PC-9 (cell line): ENCODE measurements around the gene IL31RA. TPM values are rescaled to one million over a fixed set of nuclear protein-coding genes. Genes with fewer than 3 reads are reported as not detected.

ENCODE experiments used
- BruUV-seq: library from RNA; stranded (reverse); fragments of 400-500 nt; replicated peaks from 2 replicates; lab custom pipeline; 2021; lab: Mats Ljungman, UMichigan
- CTCF ChIA-PET: fragments of 300-600 bp; sonication (Branson Sonifier 250); formaldehyde crosslinking; loops from one replicate; lab custom pipeline; 2022; ENCODE audit warnings: antibody characterized with exemption; lab: Charles Lee
- POLR2A ChIA-PET: fragments of 300-600 bp; sonication (Branson Sonifier 250); formaldehyde crosslinking; loops from one replicate; lab custom pipeline; 2022; ENCODE audit warnings: antibody characterized with exemption; ENCODE audit not compliant: unreplicated experiment; lab: Charles Lee
- DNase-seq, 2 experiments: peaks; one replicate each; pipeline versions ENCODE4 v3.0.0 to v3.0.0-alpha.2; 2015 to 2022; ENCODE audit warnings: mixed read lengths in 1 of 2
- H2AFZ ChIP-seq: fragments of 200-600 bp; sonication (generic); 2 replicates; pipeline ENCODE4 v1.8.1; 2017; ENCODE audit warnings: antibody characterized with exemption
- H3F3A ChIP-seq: fragments of 200-600 bp; sonication (generic); 2 replicates; pipeline ENCODE4 v1.8.1; 2017; ENCODE audit warnings: antibody characterized with exemption, mild to moderate bottlenecking, low read depth; ENCODE audit not compliant: insufficient read depth
- H3K27ac ChIP-seq: fragments of 200-600 bp; sonication (generic); 2 replicates; pipeline ENCODE4 v1.6.1; 2016; ENCODE audit warnings: mixed run types
- H3K27me3 ChIP-seq: fragments of 200-600 bp; sonication (generic); 2 replicates; pipeline ENCODE4 v1.6.1; 2016; ENCODE audit warnings: low read depth, mixed run types; ENCODE audit not compliant: insufficient read depth
- H3K36me3 ChIP-seq: fragments of 200-600 bp; sonication (generic); 2 replicates; pipeline ENCODE4 v1.6.1; 2016; ENCODE audit warnings: low read depth, mixed run types
- H3K4me1 ChIP-seq: fragments of 200-600 bp; sonication (generic); replicated peaks from 2 replicates; pipeline ENCODE4 v1.6.1; 2016; ENCODE audit warnings: mixed run types; ENCODE audit not compliant: insufficient read depth
- H3K4me2 ChIP-seq: fragments of 200-600 bp; sonication (generic); 2 replicates; pipeline ENCODE4 v1.6.1; 2017; ENCODE audit warnings: mixed run types
- H3K4me3 ChIP-seq: fragments of 200-600 bp; sonication (generic); 2 replicates; pipeline ENCODE4 v1.6.1; 2016; ENCODE audit warnings: mixed run types
- H3K79me2 ChIP-seq: fragments of 200-600 bp; sonication (generic); 2 replicates; pipeline ENCODE4 v1.6.1; 2017; ENCODE audit warnings: low read depth, mixed run types
- H3K9me2 ChIP-seq: fragments of 200-600 bp; sonication (generic); 2 replicates; pipeline ENCODE4 v1.8.1; 2017; ENCODE audit warnings: mild to moderate bottlenecking; ENCODE audit not compliant: insufficient read depth
- H3K9me3 ChIP-seq: fragments of 200-600 bp; sonication (generic); 2 replicates; pipeline ENCODE4 v1.8.1; 2016; ENCODE audit warnings: low read depth; ENCODE audit not compliant: insufficient read depth
- H4K20me1 ChIP-seq: fragments of 200-600 bp; sonication (generic); 2 replicates; pipeline ENCODE4 v1.8.1; 2017; ENCODE audit not compliant: insufficient read depth
- EZH2 ChIP-seq: fragments of 200-600 bp; sonication (generic); IDR thresholded peaks from 2 replicates; pipeline ENCODE4 v1.8.0; 2017; ENCODE audit warnings: antibody characterized with exemption, low read depth
- intact Hi-C: fragments of 100-400 bp; cut with micrococcal nuclease; formaldehyde crosslinking; loops from one replicate; pipeline ENCODE4 v1.10.0; 2022; ENCODE audit not compliant: unreplicated experiment
- total RNA-seq: library from RNA; stranded (reverse); gene quantifications from 2 replicates; pipeline ENCODE4 v1.2.3, GENCODE V29; 2021
- TF ChIP-seq, protein P1 (sequence below): fragments of 200-600 bp; sonication (generic); conservative IDR thresholded peaks from 2 replicates; pipeline ENCODE4 v1.6.1; 2017; ENCODE audit warnings: mixed run types, antibody characterized with exemption, mild to moderate bottlenecking, moderate library complexity

IL31RA gene
- total RNA-seq, 1 experiment from 2014 or later: 2.0 TPM

DNA sequence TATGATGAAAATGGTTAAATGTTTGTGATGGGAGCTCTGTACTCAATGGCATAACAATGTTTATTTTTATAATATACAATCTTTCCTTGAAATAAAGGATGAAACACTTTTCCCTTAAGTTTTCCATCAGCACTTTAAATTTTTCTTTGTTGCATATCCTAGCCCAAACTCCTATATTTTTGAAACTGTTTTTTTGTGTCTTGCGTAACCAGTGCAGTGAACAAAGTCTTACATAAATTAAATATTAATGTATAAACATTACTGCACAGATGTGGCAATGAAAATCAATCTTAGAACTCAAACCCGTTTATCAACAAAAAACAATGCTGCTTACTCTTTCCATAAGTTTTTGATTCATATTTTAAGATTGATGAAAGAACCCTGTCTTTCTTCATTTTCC is 34.1 kb upstream of the IL31RA start:
- Histone ChIP-seq H3K4me2 (no peak overlapping the region), H3F3A (no peaks in the 10 kb centered on the region), H3K4me1 (0 out of 2 replicates have a peak, but pooled peaks cover 4% of the 10 kb centered on the region), H3K9me2 (no peaks in the 10 kb centered on the region), H3K9me3 (no peaks in the 10 kb centered on the region), H4K20me1 (no peaks in the 10 kb centered on the region), H3K27me3 (no peaks in the 10 kb centered on the region), H3K4me3 (no peak overlapping the region), H3K27ac (no peak overlapping the region), H3K79me2 (no peaks in the 10 kb centered on the region), H3K36me3 (no peaks in the 10 kb centered on the region), H2AFZ (no peak overlapping the region)
- POLR2A ChIA-PET: no interaction called here
- no peak for TF ChIP-seq EZH2
- TF ChIP-seq, protein P1, sequence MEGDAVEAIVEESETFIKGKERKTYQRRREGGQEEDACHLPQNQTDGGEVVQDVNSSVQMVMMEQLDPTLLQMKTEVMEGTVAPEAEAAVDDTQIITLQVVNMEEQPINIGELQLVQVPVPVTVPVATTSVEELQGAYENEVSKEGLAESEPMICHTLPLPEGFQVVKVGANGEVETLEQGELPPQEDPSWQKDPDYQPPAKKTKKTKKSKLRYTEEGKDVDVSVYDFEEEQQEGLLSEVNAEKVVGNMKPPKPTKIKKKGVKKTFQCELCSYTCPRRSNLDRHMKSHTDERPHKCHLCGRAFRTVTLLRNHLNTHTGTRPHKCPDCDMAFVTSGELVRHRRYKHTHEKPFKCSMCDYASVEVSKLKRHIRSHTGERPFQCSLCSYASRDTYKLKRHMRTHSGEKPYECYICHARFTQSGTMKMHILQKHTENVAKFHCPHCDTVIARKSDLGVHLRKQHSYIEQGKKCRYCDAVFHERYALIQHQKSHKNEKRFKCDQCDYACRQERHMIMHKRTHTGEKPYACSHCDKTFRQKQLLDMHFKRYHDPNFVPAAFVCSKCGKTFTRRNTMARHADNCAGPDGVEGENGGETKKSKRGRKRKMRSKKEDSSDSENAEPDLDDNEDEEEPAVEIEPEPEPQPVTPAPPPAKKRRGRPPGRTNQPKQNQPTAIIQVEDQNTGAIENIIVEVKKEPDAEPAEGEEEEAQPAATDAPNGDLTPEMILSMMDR: no peak
- no peak for DNase-seq
- no TSS peak for BruUV-seq
- CTCF ChIA-PET: no interaction called here
- intact Hi-C loops: no loop called here

DNA sequence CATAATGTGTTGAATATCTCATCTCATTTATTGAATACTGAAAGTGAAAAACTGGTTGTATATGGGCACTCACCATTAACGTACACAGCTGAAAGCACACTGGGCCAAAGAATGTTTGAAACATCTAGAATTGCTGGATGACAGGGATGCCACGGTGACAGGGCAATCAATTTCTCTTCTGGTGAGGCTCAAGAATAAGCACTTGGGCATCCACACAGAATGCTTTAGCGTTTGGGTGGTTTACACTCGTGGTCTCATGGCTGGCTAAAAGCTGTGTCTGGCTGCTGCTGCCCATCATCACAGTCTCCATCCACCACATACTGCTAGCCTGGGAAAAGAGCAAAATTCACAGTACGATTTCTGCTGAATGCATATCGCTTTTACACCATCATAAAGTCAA is 30.7 kb upstream of the IL31RA start:
- no TSS peak for BruUV-seq
- CTCF ChIA-PET: no interaction called here
- no peak overlapping the region for H3K4me2 ChIP-seq

DNA sequence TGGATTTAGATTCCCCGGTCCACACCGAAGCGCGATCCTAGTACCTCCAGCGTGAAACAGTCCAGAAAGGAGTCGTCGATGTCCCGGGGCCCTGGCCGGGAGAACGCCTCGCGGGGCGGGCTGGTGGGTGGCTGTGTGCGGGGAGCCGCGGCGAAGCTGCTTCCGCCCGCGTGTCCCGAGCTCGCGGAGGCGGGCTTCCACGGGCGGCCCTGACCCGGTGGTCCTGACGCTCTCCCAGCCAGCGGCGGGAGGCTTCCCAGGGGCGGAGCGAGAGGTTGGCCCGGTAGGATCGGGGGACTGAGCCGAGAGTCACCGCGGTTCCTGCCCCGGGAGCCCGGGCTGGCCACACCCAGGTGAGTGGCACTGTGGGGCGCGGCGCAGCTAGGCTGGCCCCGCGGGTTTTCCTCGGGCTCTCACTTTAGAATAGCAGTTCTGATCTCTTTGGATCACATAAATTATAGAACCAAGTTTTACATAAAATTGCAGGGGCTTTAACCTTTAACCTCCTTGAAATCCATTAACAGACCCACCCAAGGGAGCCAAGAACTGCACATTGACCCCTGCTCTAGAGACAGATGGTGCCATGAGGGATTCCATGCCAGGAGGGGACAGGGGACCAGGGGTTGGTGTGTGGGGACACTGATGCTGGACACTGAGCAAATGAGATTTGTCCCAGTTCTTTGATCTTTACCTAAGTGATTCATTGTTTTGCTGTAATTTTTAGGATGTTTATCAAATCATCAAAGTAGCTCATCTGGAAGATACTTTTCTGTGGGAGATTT is 29.2 kb upstream of the IL31RA start:
- H3K9me3 ChIP-seq: no peaks in the 10 kb centered on the region
- intact Hi-C loops: no loop called here
- POLR2A ChIA-PET: no interaction called here
- no peak overlapping the region for H3K4me2 ChIP-seq
- no peak for DNase-seq
- no peaks in the 10 kb centered on the region for H3K36me3 ChIP-seq
- no peaks in the 10 kb centered on the region for H3K27me3 ChIP-seq
- CTCF ChIA-PET: no interaction called here
- H3K79me2 ChIP-seq: no peaks in the 10 kb centered on the region
- TF ChIP-seq EZH2: no peak
- TF ChIP-seq, protein P1: no peak
- H3K9me2 ChIP-seq: no peaks in the 10 kb centered on the region
- H4K20me1 ChIP-seq: no peaks in the 10 kb centered on the region
- H3K27ac ChIP-seq: no peak overlapping the region
- no peak overlapping the region for H3K4me3 ChIP-seq
- H3K4me1 ChIP-seq: no peaks in the 10 kb centered on the region
- no peak overlapping the region for H2AFZ ChIP-seq
- no peaks in the 10 kb centered on the region for H3F3A ChIP-seq
- BruUV-seq: no TSS peak

More for the DNA sequence above, 30.7 kb upstream of the IL31RA start:
- no peak overlapping the region for H2AFZ ChIP-seq
- no peaks in the 10 kb centered on the region for H3K9me3 ChIP-seq
- no peak overlapping the region for H3K4me3 ChIP-seq
- POLR2A ChIA-PET: no interaction called here
- DNase-seq: no peak
- no peaks in the 10 kb centered on the region for H4K20me1 ChIP-seq
- TF ChIP-seq EZH2: no peak
- TF ChIP-seq, protein P1: no peak
- intact Hi-C loops: no loop called here
- 0 out of 2 replicates have a peak, but pooled peaks cover 4% of the 10 kb centered on the region for H3K4me1 ChIP-seq
- no peaks in the 10 kb centered on the region for H3F3A ChIP-seq
- H3K79me2 ChIP-seq: no peaks in the 10 kb centered on the region
- H3K27ac ChIP-seq: no peak overlapping the region
- H3K9me2 ChIP-seq: no peaks in the 10 kb centered on the region
- H3K36me3 ChIP-seq: no peaks in the 10 kb centered on the region
- no peaks in the 10 kb centered on the region for H3K27me3 ChIP-seq
